IPS-15b (cell line): Measurements from ENCODE around the gene SLC16A5.
"Not testable (repeated sequence)": the region's sequence is repeated elsewhere in the genome, so short reads cannot be mapped to it uniquely, and the experiment has no call there.

Source experiments
- H3K27me3 ChIP-seq: one replicate; pipeline ENCODE4 v1.6.1; 2013; ENCODE audit warnings: low read length; ENCODE audit not compliant: control insufficient read depth, insufficient read depth
- H3K36me3 ChIP-seq: one replicate; pipeline ENCODE4 v1.6.1; 2013; ENCODE audit warnings: low read length; ENCODE audit not compliant: control insufficient read depth, insufficient read depth
- H3K4me1 ChIP-seq: one replicate; pipeline ENCODE4 v1.6.1; 2013; ENCODE audit warnings: mild to moderate bottlenecking, low read length; ENCODE audit not compliant: control insufficient read depth, insufficient read depth
- H3K4me3 ChIP-seq: one replicate; pipeline ENCODE4 v1.5.1; 2013; ENCODE audit warnings: low read depth, low read length
- H3K9ac ChIP-seq: one replicate; pipeline ENCODE4 v1.6.1; 2013; ENCODE audit warnings: low read depth, mild to moderate bottlenecking, low read length
- H3K9me3 ChIP-seq: one replicate; pipeline ENCODE4 v1.6.1; 2013; ENCODE audit warnings: mild to moderate bottlenecking, low read length; ENCODE audit not compliant: control insufficient read depth, insufficient read depth

Gene SLC16A5

DNA sequence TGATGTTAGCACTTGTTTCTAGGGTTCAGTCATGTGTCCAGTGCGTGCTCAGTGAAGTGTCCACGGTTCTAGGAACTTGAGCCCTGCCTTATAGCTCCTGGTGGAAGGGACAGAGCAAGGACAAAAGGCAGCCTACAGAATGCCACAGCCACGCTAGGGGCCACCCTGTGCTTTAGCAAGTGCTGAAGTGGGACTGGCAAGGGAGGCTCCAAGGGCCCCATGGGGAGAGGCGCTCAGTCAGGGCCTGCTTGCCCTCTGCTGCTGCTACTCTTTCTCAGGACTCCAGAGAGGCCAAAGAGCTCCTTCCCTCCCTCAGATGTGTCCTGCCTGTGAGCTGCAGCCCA is 37.0 kb downstream of the SLC16A5 start:
- Histone ChIP-seq H3K4me1 (no peaks in the 10 kb centered on the region), H3K9ac (no peak overlapping the region), H3K36me3 (peaks cover 12% of the 10 kb centered on the region), H3K9me3 (no peaks in the 10 kb centered on the region), H3K27me3 (no peaks in the 10 kb centered on the region), H3K4me3 (no peak overlapping the region)

DNA sequence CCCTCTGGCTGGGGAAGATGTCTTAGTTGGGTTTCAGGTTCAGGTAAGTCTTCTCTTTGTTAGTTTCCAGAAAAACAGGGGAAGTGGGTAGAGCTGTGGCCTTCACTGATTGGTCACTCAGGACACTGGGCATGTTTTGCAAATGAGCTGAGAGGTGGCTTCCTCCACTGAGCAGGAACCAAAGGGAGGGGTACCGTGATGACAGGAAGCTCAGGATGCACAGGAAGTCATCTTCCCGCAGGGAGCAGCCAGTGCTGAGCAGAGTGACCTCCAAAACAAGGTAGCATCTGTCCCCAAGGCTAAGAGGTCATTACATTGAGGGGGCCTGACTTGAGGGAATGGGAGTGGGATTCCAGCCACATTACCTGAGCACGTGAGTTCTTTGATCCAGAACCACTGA is 38.2 kb downstream of the SLC16A5 start:
- peaks cover 20% of the 10 kb centered on the region for H3K36me3 ChIP-seq
- H3K9ac ChIP-seq = no peak overlapping the region

DNA sequence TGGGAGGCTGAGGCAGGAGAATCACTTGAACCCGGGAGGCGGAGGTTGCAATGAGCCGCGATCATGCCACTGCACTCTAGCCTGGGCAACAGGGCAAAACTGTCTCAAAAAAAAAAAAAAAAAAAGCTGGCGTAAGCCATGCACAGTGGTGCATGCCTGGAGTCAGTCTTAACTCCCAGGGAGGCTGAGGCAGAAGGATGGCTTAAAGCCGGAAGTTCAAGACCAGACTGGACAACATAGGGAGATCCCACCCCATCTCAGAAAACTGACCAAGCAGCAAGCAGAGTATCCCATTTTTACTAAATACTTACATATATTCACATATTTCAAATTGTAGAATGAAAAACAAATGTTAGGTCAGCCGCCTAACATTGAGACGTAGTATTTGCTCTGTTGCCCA is 39.2 kb downstream of the SLC16A5 start:
- H3K4me3 ChIP-seq = no peak overlapping the region
- H3K27me3 ChIP-seq = no peaks in the 10 kb centered on the region
- no peaks in the 10 kb centered on the region for H3K9me3 ChIP-seq
- peaks cover 20% of the 10 kb centered on the region for H3K36me3 ChIP-seq
- H3K9ac ChIP-seq = no peak overlapping the region
- peaks cover 2% of the 10 kb centered on the region for H3K4me1 ChIP-seq

More for the DNA sequence above, 38.2 kb downstream of the SLC16A5 start:
- Histone ChIP-seq H3K9me3 (no peaks in the 10 kb centered on the region), H3K4me1 (peaks cover 2% of the 10 kb centered on the region), H3K4me3 (no peak overlapping the region), H3K27me3 (no peaks in the 10 kb centered on the region)

DNA sequence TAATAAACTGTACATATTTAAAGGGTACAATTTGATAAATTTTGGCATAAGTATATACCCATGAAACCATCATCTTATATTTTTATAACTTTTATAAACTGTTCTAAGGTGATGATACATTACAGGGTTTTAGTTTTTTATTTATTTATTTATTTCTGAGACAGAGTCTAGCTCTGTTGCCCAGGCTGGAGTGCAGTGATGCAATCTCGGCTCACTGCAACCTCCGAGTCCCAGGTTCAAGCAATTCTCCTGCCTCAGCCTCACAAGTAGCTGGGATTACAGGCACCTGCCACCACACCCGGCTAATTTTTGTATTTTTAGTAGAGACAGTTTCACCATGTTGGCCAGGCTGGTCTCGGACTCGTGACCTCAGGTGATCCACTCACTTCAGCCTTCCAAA is 40.2 kb downstream of the SLC16A5 start:
- H3K27me3 ChIP-seq, H3K4me1 ChIP-seq, H3K9ac ChIP-seq, H3K4me3 ChIP-seq, H3K9me3 ChIP-seq: not testable (repeated sequence)
- peaks cover 20% of the 10 kb centered on the region for H3K36me3 ChIP-seq

DNA sequence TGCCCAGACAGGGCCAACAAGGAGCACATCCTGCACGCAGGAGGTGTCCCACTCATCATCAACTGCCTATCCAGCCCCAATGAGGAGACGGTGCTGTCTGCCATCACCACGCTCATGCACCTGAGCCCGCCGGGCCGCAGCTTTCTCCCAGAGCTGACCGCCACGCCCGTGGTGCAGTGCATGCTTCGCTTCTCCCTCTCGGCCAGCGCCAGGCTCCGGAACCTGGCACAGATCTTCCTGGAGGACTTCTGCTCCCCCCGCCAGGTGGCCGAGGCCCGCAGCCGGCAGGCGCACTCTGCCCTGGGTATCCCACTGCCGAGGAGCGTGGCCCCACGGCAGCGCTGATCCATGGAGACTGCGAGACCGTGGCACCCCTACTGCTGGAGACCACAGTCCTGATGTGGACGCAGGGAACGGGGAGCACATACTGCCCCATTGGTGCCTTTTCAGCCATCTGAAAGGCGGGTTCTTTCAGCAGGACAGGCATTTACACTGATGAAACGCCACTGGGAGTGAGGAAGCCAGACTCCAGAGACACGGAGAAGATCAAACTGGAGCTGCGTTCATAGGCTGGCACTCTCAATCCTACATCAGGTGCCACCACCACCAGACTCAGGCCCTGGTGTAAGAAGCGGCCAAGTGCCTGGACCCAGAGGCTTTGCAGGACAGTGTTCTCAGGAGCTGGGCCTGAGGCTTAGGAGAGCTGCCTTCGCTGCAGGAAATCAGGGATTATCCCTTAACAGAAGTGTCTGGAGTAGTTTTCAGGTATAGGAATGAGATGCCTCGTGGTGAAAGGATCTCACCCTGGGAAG is 41.1 kb downstream of the SLC16A5 start:
- no peaks in the 10 kb centered on the region for H3K9me3 ChIP-seq
- peaks cover 20% of the 10 kb centered on the region for H3K36me3 ChIP-seq
- H3K4me1 ChIP-seq = peaks cover 2% of the 10 kb centered on the region
- H3K9ac ChIP-seq = no peak overlapping the region
- no peak overlapping the region for H3K4me3 ChIP-seq
- H3K27me3 ChIP-seq = no peaks in the 10 kb centered on the region

DNA sequence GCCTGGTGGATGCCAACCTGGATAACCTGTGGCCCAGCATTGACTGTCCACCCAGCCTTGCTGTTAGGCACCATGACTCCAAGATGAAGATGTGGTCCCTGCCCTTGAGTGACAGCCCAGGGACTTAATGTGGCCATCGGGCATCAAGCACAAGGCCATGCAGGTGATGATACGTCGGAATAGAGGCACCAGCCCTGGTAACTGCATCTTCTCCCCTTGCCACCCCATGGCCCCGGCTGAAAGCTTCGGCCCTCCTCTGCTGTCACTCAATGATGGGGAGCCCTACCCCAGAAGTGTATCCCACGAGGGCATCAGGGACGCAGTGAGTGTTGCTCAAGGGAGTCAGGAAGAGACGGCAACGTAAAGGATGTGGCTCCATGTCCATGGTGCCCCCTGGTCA is 41.8 kb downstream of the SLC16A5 start:
- no peak overlapping the region for H3K9ac ChIP-seq
- H3K4me3 ChIP-seq = no peak overlapping the region
- H3K4me1 ChIP-seq = peaks cover 2% of the 10 kb centered on the region
- H3K9me3 ChIP-seq = no peaks in the 10 kb centered on the region
- H3K36me3 ChIP-seq = peaks cover 20% of the 10 kb centered on the region
- H3K27me3 ChIP-seq = no peaks in the 10 kb centered on the region

DNA sequence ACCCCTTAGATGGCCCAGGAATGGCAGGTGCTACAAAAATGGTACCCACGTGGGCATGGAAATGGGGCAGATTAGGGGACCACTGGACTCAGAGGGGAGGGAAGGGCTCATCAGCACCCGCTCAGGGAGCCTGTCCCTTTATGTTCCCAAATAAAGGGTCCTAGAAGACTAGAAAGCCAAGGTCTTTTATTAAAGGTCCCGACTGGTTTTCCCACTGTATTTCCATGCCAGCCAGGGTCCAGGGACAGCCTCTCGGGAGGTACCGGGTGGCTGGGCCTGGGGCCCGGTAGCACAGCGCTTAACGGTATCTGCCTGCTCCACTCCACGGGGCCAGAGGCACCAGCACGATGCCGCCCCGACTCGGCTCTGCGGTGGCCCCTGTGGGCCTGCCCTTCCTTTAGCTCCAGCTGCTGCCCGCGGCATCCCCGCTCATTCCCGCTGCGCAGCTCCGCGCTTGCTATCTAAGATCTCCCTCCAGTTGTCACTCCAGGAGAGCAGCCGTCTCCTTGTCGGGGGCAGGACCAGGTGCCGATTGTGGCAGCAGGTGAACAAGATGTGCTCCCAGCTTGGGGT is 42.4 kb downstream of the SLC16A5 start:
- Histone ChIP-seq H3K9ac (no peak overlapping the region), H3K9me3 (no peaks in the 10 kb centered on the region), H3K4me1 (peaks cover 2% of the 10 kb centered on the region), H3K36me3 (peaks cover 20% of the 10 kb centered on the region), H3K27me3 (no peaks in the 10 kb centered on the region), H3K4me3 (peak overlapping the region; percentile 71)

DNA sequence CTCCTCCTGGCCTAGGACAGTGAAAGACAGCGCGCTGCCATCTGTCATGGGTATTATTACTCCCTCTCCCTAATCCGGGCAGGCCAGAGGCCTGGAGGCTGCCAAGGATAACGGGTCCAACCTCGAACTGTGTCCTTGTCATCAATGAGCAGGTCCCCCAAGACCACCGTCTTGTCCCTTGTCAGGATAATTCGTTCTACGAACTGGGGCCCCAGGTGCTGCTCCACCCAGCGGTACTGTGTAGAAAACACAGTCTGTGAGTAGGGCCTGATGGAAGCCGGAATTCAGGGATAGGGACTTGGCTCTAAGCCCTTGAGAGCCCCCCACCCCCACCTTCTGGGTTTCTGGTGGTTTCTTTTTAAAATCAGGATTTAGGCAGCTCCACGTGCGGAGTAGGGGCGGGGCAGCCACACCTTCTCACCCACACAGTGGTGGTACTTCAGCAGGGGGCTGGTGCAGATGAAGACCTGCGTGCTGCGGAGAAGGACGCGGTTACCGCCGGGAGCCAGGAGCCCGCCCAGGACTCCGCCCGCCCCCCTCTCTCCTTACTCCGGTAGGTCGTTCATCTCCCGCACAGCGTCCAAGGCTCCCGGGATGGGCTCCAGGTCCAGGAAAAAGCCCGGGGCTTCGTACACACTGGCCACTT is 43.0 kb downstream of the SLC16A5 start:
- peaks cover 2% of the 10 kb centered on the region for H3K4me1 ChIP-seq
- peak overlapping the region; percentile 94 for H3K9ac ChIP-seq
- no peaks in the 10 kb centered on the region for H3K9me3 ChIP-seq
- H3K36me3 ChIP-seq = peaks cover 21% of the 10 kb centered on the region
- H3K27me3 ChIP-seq = no peaks in the 10 kb centered on the region
- H3K4me3 ChIP-seq = peak overlapping the region; percentile 71

DNA sequence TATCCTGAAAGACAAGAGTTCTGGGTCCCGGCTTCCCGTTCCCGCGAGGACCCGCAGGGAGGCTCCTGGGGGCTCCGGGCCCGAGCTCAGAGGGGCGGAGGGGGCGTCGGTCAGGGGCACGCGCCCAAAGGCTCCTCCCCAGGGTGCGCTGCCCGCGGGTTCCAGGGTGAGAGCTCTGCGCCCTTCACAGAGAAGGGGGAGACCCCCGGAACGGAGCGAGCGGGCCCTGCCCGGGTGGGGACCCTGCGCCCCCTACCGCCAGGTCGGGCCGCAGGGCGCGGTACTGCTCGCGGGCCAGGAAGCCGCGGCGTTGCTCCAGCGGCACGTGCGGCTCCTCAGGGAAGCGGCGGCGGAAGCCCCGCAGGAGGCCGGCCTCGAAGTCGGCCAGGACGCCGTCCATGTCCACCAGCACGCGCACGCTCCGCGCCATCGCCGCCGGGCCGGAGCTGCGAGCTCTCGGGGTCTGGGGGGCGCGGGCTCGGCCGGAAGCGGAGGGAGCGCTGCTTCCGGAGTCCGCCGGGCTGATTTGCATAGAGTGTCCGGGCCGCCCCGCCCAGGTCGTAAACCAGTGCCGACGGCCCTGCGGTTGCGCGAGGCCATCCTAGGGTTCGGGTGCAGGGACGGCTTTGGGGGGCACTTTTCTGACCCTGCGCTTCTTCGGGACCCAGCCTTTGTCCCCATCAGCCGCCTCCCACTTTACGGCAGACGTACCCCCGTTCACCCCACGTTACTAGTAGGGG is 43.7 kb downstream of the SLC16A5 start, which contains the start of gene NT5C:
Gene NT5C, minus strand, starts transcription at position 465 of the 740 bp plus-strand sequence. Its CDS starts 35 bp downstream, at position 430.
- Histone ChIP-seq H3K4me1 (peaks cover 2% of the 10 kb centered on the region), H3K27me3 (no peaks in the 10 kb centered on the region), H3K9me3 (no peaks in the 10 kb centered on the region), H3K4me3 (peak within 1 kb of the TSS; percentile 71), H3K9ac (peak within 1 kb of the TSS; percentile 94), H3K36me3 (peaks cover 26% of the 10 kb centered on the region)

DNA sequence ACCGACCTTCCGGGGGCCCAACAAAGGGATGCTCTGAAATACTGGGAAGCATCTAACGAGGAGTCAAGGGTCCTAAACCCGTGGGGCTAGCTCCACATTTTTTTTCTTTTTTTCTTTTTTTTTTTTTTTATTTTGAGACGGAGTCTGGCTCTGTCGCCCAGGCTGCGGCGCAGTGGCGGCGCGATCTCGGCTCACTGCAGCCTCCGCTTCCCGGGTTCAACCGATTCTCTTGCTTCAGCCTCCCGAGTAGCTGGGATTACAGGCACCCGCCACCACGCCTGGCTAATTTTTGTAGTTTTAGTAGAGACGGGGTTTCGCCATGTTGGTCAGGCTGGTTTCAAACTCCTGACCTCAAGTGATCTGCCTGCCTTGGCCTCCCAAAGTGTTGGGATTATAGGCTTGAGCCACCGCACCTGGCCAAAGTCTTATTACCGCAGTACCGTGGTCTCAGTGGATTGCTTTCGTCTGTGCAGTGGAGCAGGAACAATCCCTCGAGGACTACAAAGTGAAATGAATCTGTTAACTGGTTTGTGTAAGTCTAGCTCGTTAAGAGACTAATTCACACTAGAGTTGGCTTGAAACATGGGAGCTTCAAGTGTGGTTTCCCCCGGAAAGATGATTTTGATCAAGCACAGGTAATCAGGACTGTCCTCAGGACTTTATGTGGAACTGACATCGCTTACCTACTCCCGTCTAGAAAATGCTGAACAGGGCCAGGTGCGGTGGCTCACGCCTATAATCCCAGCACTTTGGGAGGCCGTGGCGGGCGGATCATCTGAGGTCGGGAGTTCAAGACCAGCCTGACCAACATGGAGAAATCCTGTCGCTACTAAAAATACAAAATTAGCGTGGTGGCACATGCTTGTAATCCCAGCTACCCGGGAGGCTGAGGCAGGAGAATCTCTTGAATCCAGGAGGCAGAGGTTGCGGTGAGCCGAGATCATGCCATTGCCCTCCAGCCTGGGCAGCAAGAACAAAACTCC is 44.6 kb downstream of the SLC16A5 start:
- peak overlapping the region; percentile 54 for H3K9ac ChIP-seq
- not testable (repeated sequence) for H3K9me3 ChIP-seq, H3K27me3 ChIP-seq, H3K4me1 ChIP-seq
- H3K36me3 ChIP-seq = peaks cover 26% of the 10 kb centered on the region
- peak overlapping the region; percentile 71 for H3K4me3 ChIP-seq

DNA sequence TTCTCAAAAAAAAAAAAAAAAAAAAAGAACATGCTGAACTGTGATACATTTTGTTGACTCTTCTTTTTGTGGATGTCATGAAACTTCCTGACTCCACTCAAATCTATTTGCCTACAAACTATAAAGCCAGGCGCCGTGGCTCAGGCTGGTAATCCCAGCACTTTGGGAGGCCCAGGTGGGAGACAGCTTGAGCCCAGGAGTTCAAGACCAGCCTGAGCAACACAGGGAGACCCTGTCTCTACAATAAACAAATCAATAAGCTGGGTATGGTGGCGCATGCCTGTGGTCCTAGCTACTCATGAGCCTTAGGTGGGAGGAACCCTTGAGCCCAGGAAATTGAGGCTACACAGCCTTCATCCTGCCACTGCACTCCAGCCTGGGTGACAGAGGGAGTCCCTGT is 45.2 kb downstream of the SLC16A5 start:
- H3K27me3 ChIP-seq = no peaks in the 10 kb centered on the region
- H3K4me1 ChIP-seq = peaks cover 2% of the 10 kb centered on the region
- H3K36me3 ChIP-seq = peaks cover 26% of the 10 kb centered on the region
- H3K9me3 ChIP-seq = no peaks in the 10 kb centered on the region
- H3K9ac ChIP-seq = no peak overlapping the region
- H3K4me3 ChIP-seq = no peak overlapping the region
